ENCODE measurements around the gene ADAMTS9. TPM values are rescaled to one million over a fixed set of nuclear protein-coding genes. Genes with fewer than 3 reads are reported as not detected.

The ADAMTS9 gene
- total and polyA plus RNA-seq, 9 of the 15 experiments (the other 6 are each of a cell fraction or from before 2014, with no cell fraction given), result 0.05 to 0.32 (median 0.13) TPM; not detected in 2

DNA sequence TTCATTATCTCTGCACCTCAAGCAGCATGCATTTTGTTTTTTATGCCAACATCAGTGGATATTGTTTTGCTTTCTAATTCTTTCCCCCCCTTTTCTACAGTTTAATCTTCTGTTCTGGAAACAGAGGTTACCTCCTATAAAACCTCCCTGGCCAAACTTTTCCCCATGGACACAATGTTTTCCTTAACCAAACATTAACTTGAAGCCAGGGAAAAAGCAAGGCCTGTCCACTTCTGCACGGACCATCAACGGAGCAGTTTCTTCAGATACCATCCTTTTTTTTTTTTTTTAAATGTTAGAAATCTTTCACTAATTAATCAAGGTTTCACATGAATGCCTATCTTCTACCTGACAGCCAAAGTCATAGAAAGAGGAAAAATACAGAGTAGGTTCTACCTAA is 127.0 kb downstream of the ADAMTS9 start:
- in situ Hi-C loops (cut with MboI), result no loop called here
- FAIRE-seq, result no peak
- no peaks in the 10 kb centered on the region for H4K20me1 ChIP-seq (replicated peaks; ENCODE audit: control insufficient read depth, insufficient read depth, low read length)
- H3K36me3 ChIP-seq (ENCODE audit: control insufficient read depth, insufficient read depth, low read length), result no peaks in the 10 kb centered on the region
- H3K9me1 ChIP-seq (ENCODE audit: control insufficient read depth, insufficient read depth, low read length), result no peaks in the 10 kb centered on the region
- ChIA-PET POLR2A (no interaction called here), CTCF (ENCODE audit: low intra/inter-chr PET ratio) (no interaction called here)
- no peak overlapping the region for H3K9ac ChIP-seq (ENCODE audit: insufficient read depth in 1 of 2, low read depth in 2 of 2, low read length in 2 of 2)
- no peak overlapping the region for H3K27ac ChIP-seq (ENCODE audit: extremely low read depth, low read depth, low read length)
- no peak overlapping the region for H3K4me3 ChIP-seq
- H3K9me3 ChIP-seq (replicated peaks; ENCODE audit: control insufficient read depth, insufficient read depth, low read depth, low read length), result no peaks in the 10 kb centered on the region
- H3K4me2 ChIP-seq (ENCODE audit: insufficient read depth, low read length), result no peak overlapping the region
- 5% methylated on average over 2 of the region's 2 CpGs for WGBS (ENCODE audit: insufficient coverage, low coverage, missing lambda C conversion rate)
- ATAC-seq, result no peak
- no TSS peak for BruUV-seq (replicated peaks)
- no peak overlapping the region for H2AFZ ChIP-seq (ENCODE audit: low read depth, low read length)
- H3K4me1 ChIP-seq (replicated peaks in 1 of 2; ENCODE audit: control insufficient read depth in 2 of 2, insufficient read depth in 2 of 2, low read length in 2 of 2), result no peaks in the 10 kb centered on the region
- H3K79me2 ChIP-seq (ENCODE audit: control insufficient read depth, insufficient read depth, low read length), result no peaks in the 10 kb centered on the region
- no peak for DNase-seq (ENCODE audit: extremely low read depth in 1 of 4, low spot score in 3 of 4)
- H3K27me3 ChIP-seq (ENCODE audit: control insufficient read depth in 2 of 2, insufficient read depth in 2 of 2, low read length in 2 of 2), result peaks cover 3 to 6% of the 10 kb centered on the region in 2 experiments; a peak in 2 of 5 replicates
- intact Hi-C loops (cut with micrococcal nuclease), result no loop called here
- TF ChIP-seq MEF2A (IDR thresholded peaks at IDR 0.05; ENCODE audit: control insufficient read depth, low read depth, low read length) (no peak), CBX2 (IDR thresholded peaks at IDR 0.05; ENCODE audit: insufficient read depth, low read length, poor library complexity, severe bottlenecking) (no peak), BHLHE40 (IDR thresholded peaks at IDR 0.05; ENCODE audit: low read length) (no peak), GABPB2 (CRISPR knock-in tag; conservative IDR thresholded peaks at IDR 0.05) (no peak), ZNF311 (CRISPR knock-in tag; IDR thresholded peaks at IDR 0.05) (no peak), CCAR2 (IDR thresholded peaks at IDR 0.05; ENCODE audit: low read depth, low read length) (no peak), FOXK1 (CRISPR knock-in tag; IDR thresholded peaks at IDR 0.05; ENCODE audit: borderline replicate concordance) (no peak), ZNF830 (CRISPR knock-in tag; IDR thresholded peaks at IDR 0.05) (no peak), BRCA1 (IDR thresholded peaks at IDR 0.05) (no peak), BRCA1 (CRISPR knock-in tag; IDR thresholded peaks at IDR 0.05) (no peak), CREBBP (IDR thresholded peaks at IDR 0.05; ENCODE audit: low read depth, low read length) (no peak), HNRNPH1 (optimal IDR thresholded peaks at IDR 0.05; ENCODE audit: low read depth, low read length) (no peak), MIER1 (IDR thresholded peaks at IDR 0.05; ENCODE audit: low read depth) (no peak), ZFPM2 (CRISPR knock-in tag; IDR thresholded peaks at IDR 0.05) (no peak), EGR1 (conservative IDR thresholded peaks at IDR 0.05) (no peak), NFIC (IDR thresholded peaks at IDR 0.05) (no peak), SNIP1 (IDR thresholded peaks at IDR 0.05; ENCODE audit: low read depth) (no peak)
- TF ChIP-seq, protein P1, sequence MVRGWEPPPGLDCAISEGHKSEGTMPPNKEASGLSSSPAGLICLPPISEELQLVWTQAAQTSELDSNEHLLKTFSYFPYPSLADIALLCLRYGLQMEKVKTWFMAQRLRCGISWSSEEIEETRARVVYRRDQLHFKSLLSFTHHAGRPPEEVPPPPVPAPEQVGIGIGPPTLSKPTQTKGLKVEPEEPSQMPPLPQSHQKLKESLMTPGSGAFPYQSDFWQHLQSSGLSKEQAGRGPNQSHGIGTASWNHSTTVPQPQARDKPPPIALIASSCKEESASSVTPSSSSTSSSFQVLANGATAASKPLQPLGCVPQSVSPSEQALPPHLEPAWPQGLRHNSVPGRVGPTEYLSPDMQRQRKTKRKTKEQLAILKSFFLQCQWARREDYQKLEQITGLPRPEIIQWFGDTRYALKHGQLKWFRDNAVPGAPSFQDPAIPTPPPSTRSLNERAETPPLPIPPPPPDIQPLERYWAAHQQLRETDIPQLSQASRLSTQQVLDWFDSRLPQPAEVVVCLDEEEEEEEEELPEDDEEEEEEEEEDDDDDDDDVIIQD (CRISPR knock-in tag; IDR thresholded peaks at IDR 0.05), result no peak
- TF ChIP-seq, protein P2, sequence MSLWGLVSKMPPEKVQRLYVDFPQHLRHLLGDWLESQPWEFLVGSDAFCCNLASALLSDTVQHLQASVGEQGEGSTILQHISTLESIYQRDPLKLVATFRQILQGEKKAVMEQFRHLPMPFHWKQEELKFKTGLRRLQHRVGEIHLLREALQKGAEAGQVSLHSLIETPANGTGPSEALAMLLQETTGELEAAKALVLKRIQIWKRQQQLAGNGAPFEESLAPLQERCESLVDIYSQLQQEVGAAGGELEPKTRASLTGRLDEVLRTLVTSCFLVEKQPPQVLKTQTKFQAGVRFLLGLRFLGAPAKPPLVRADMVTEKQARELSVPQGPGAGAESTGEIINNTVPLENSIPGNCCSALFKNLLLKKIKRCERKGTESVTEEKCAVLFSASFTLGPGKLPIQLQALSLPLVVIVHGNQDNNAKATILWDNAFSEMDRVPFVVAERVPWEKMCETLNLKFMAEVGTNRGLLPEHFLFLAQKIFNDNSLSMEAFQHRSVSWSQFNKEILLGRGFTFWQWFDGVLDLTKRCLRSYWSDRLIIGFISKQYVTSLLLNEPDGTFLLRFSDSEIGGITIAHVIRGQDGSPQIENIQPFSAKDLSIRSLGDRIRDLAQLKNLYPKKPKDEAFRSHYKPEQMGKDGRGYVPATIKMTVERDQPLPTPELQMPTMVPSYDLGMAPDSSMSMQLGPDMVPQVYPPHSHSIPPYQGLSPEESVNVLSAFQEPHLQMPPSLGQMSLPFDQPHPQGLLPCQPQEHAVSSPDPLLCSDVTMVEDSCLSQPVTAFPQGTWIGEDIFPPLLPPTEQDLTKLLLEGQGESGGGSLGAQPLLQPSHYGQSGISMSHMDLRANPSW (CRISPR knock-in tag; IDR thresholded peaks at IDR 0.05), result no peak

Measured in K562 (cell line).